Activated CD4-positive, alpha-beta T cell treated with anti-CD3 and anti-CD28 coated beads for 36 hours (primary cell): ENCODE results near the gene USP3. TPM values are rescaled to one million over a fixed set of nuclear protein-coding genes. Genes with fewer than 3 reads are reported as not detected.

ENCODE experiments used
- ATAC-seq: fragments of 200-7000 bp; cut with Tn5 transposase; one replicate; pipeline ENCODE4 v1.10.0; 2021; ENCODE audit warnings: mild to moderate bottlenecking, moderate library complexity
- CTCF ChIA-PET: fragments of 350-600 bp; sonication (Branson Sonifier 250); formaldehyde crosslinking; loops from one replicate; lab custom pipeline; 2021; ENCODE audit warnings: antibody characterized with exemption; lab: Charles Lee
- POLR2A ChIA-PET: fragments of 350-600 bp; sonication (Branson Sonifier 250); formaldehyde crosslinking; loops from one replicate; lab custom pipeline; 2021; ENCODE audit warnings: antibody characterized with exemption, inconsistent platforms; lab: Charles Lee
- DNase-seq: peaks from one replicate; pipeline ENCODE4 v3.0.0-alpha.2; 2020
- H3K27ac Mint-ChIP-seq: one replicate; pipeline ENCODE4 v1.8.0; 2021; ENCODE audit warnings: mixed read lengths
- H3K27me3 Mint-ChIP-seq: one replicate; pipeline ENCODE4 v1.8.0; 2021; ENCODE audit warnings: mixed read lengths
- H3K36me3 Mint-ChIP-seq: one replicate; pipeline ENCODE4 v1.8.0; 2021; ENCODE audit warnings: low read depth, mixed read lengths
- H3K4me1 Mint-ChIP-seq: one replicate; pipeline ENCODE4 v1.8.0; 2021; ENCODE audit warnings: mixed read lengths
- H3K4me3 Mint-ChIP-seq: one replicate; pipeline ENCODE4 v1.8.0; 2021; ENCODE audit warnings: mild to moderate bottlenecking, moderate library complexity, mixed read lengths
- H3K9me3 Mint-ChIP-seq: one replicate; pipeline ENCODE4 v1.8.0; 2021; ENCODE audit warnings: low read depth, mixed read lengths
- intact Hi-C, 2 experiments: fragments of 100-400 bp; cut with DNase I in 1 of 2; cut with micrococcal nuclease in 1 of 2; formaldehyde crosslinking; loops; one replicate each; pipeline versions ENCODE4 v1.14.2 to v1.15.1; 2022 to 2024; cut with DNase I, micrococcal nuclease
- total RNA-seq, 2 experiments: library from RNA; stranded (reverse); gene quantifications; one replicate each; pipeline ENCODE4 v1.2.3, GENCODE V29; 2021

The USP3 gene
- total RNA-seq, 2 experiments from 2014 or later, result 51.1 to 51.7 TPM

- Mint-ChIP-seq H3K36me3 (no peaks in the 10 kb centered on the region), H3K4me3 (no peak overlapping the region), H3K27me3 (no peaks in the 10 kb centered on the region), H3K9me3 (no peaks in the 10 kb centered on the region), H3K4me1 (peaks cover 70% of the 10 kb centered on the region), H3K27ac (peak overlapping the region; percentile 37)
- intact Hi-C loops, result loop anchor here in 1 of 2 experiments (5.0 kb wide), 2 partner anchors 263 to 537 kb away; no protein-coding TSS in a partner anchor
- ChIA-PET CTCF (interaction anchor here (0.6 to 3.0 kb wide), 12 partner anchors 9 to 114 kb away, joined by 3 to 11 read pairs (median 3); no protein-coding TSS in a partner anchor), POLR2A (no interaction called here)
- ATAC-seq, result no peak
- DNase-seq, result no peak
Measured at GRCh38 chr15:63475707-63476106, 28.7 kb upstream of the USP3 start.

DNA sequence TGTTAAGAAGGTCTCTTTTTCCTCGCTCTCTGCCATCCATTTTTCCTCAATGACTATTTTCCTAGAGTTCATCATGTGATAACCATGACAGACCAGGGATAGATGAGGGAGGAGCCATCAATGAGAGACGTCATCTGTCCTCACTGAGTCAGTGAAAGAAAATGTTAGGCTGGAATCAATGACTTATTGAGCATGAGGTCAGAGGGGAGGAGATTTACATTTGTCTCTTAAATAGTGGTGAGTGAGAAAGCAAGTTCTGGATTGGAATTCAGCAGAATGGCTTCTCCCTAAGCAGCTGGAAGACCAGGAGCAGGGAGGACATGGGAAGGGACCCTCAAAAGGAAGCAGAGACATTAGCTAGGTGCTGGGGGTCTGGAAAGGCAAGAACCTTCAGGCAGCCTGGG is 28.2 kb upstream of the USP3 start:
- no peaks in the 10 kb centered on the region for H3K27me3 Mint-ChIP-seq
- ChIA-PET CTCF (interaction anchor here (0.6 to 3.0 kb wide), 7 partner anchors 9 to 113 kb away, joined by 3 to 11 read pairs (median 5); no protein-coding TSS in a partner anchor), POLR2A (interaction anchor here (1.0 kb wide), 1 partner anchor 28 kb away, joined by 3 read pairs; the partner anchor contains the start of gene USP3)
- DNase-seq, result no peak
- no peak for ATAC-seq
- H3K4me3 Mint-ChIP-seq, result no peak overlapping the region
- peak overlapping the region; percentile 37 for H3K27ac Mint-ChIP-seq
- H3K4me1 Mint-ChIP-seq, result peaks cover 75% of the 10 kb centered on the region
- intact Hi-C loops, result loop anchor here in 1 of 2 experiments (5.0 kb wide), 2 partner anchors 264 to 536 kb away; no protein-coding TSS in a partner anchor
- no peaks in the 10 kb centered on the region for H3K36me3 Mint-ChIP-seq
- H3K9me3 Mint-ChIP-seq, result no peaks in the 10 kb centered on the region

- peak overlapping the region; percentile 69 for H3K27ac Mint-ChIP-seq
- ATAC-seq (no peak), DNase-seq (no peak)
- intact Hi-C loops, result loop anchor here (2.0 to 5.0 kb wide), 5 partner anchors 19 to 534 kb away; no protein-coding TSS in a partner anchor
- no peak overlapping the region for H3K4me3 Mint-ChIP-seq
- no peaks in the 10 kb centered on the region for H3K36me3 Mint-ChIP-seq
- H3K4me1 Mint-ChIP-seq, result peaks cover 84% of the 10 kb centered on the region
- H3K9me3 Mint-ChIP-seq, result no peaks in the 10 kb centered on the region
- POLR2A ChIA-PET, result no interaction called here
- H3K27me3 Mint-ChIP-seq, result no peaks in the 10 kb centered on the region
- CTCF ChIA-PET, result interaction anchor here (0.6 to 9.0 kb wide), 3 partner anchors 9 to 348 kb away, joined by 3 to 78 read pairs (median 3); partner anchors contain the start of gene USP3
Measured at GRCh38 chr15:63478243-63478642, 26.1 kb upstream of the USP3 start.

GRCh38 chr15:63480441-63480821 is 24.0 kb upstream of the USP3 start:
- ChIA-PET CTCF (interaction anchor here (1.2 to 9.0 kb wide), 4 partner anchors 13 to 613 kb away, joined by 3 to 78 read pairs (median 29); partner anchors contain the start of genes CIAO2A and USP3), POLR2A (interaction anchor here (1.2 kb wide), 1 partner anchor 24 kb away, joined by 4 read pairs; the partner anchor contains the start of gene USP3)
- no peak overlapping the region for H3K4me3 Mint-ChIP-seq
- no peak for DNase-seq
- intact Hi-C loops, result loop anchor here in 1 of 2 experiments (5.0 kb wide), 1 partner anchor 122 kb away; no protein-coding TSS in a partner anchor
- no peaks in the 10 kb centered on the region for H3K9me3 Mint-ChIP-seq
- peak overlapping the region; percentile 88 for H3K27ac Mint-ChIP-seq
- no peaks in the 10 kb centered on the region for H3K27me3 Mint-ChIP-seq
- H3K4me1 Mint-ChIP-seq, result peaks cover 85% of the 10 kb centered on the region
- ATAC-seq, result no peak
- H3K36me3 Mint-ChIP-seq, result no peaks in the 10 kb centered on the region

GRCh38 chr15:63481105-63481810 is 23.1 kb upstream of the USP3 start:
- no peak overlapping the region for H3K4me3 Mint-ChIP-seq
- ATAC-seq (peak; percentile 71), DNase-seq (peak; percentile 68)
- no peaks in the 10 kb centered on the region for H3K36me3 Mint-ChIP-seq
- ChIA-PET CTCF (interaction anchor here (0.6 to 9.0 kb wide), 5 partner anchors 10 to 359 kb away, joined by 3 to 78 read pairs (median 3); partner anchors contain the start of gene USP3), POLR2A (interaction anchor here (0.5 to 1.2 kb wide), 2 partner anchors 23 to 72 kb away, joined by 3 to 4 read pairs; partner anchors contain the start of gene USP3)
- H3K4me1 Mint-ChIP-seq, result peaks cover 84% of the 10 kb centered on the region
- H3K27me3 Mint-ChIP-seq, result no peaks in the 10 kb centered on the region
- peak overlapping the region; percentile 88 for H3K27ac Mint-ChIP-seq
- intact Hi-C loops, result loop anchor here in 1 of 2 experiments (5.0 kb wide), 1 partner anchor 121 kb away; no protein-coding TSS in a partner anchor
- H3K9me3 Mint-ChIP-seq, result no peaks in the 10 kb centered on the region

GRCh38 chr15:63482874-63483323 is 21.5 kb upstream of the USP3 start:
- Mint-ChIP-seq H3K4me1 (peaks cover 89% of the 10 kb centered on the region), H3K4me3 (no peak overlapping the region), H3K27me3 (no peaks in the 10 kb centered on the region), H3K9me3 (no peaks in the 10 kb centered on the region), H3K27ac (no peak overlapping the region), H3K36me3 (no peaks in the 10 kb centered on the region)
- ATAC-seq (no peak), DNase-seq (no peak)
- intact Hi-C loops, result loop anchor here in 1 of 2 experiments (5.0 kb wide), 1 partner anchor 119 kb away; no protein-coding TSS in a partner anchor
- CTCF ChIA-PET, result interaction anchor here (0.7 to 9.0 kb wide), 12 partner anchors 8 to 112 kb away, joined by 3 to 78 read pairs (median 4); partner anchors contain the start of gene USP3
- POLR2A ChIA-PET, result interaction anchor here (0.9 to 1.0 kb wide), 4 partner anchors 12 to 40 kb away, joined by 3 to 5 read pairs (median 4); no protein-coding TSS in a partner anchor

GRCh38 chr15:63483521-63484371 is 20.6 kb upstream of the USP3 start:
- H3K27ac Mint-ChIP-seq, result peak overlapping the region; percentile 81
- H3K27me3 Mint-ChIP-seq, result no peaks in the 10 kb centered on the region
- peaks cover 86% of the 10 kb centered on the region for H3K4me1 Mint-ChIP-seq
- H3K4me3 Mint-ChIP-seq, result no peak overlapping the region
- intact Hi-C loops, result loop anchor here in 1 of 2 experiments (5.0 kb wide), 1 partner anchor 119 kb away; no protein-coding TSS in a partner anchor
- CTCF ChIA-PET, result interaction anchor here (0.6 to 9.0 kb wide), 13 partner anchors 7 to 115 kb away, joined by 3 to 78 read pairs (median 4); partner anchors contain the start of gene USP3
- POLR2A ChIA-PET, result interaction anchor here (0.6 to 1.1 kb wide), 5 partner anchors 12 to 115 kb away, joined by 3 to 6 read pairs (median 4); no protein-coding TSS in a partner anchor
- peak; percentile 15 for ATAC-seq
- no peaks in the 10 kb centered on the region for H3K9me3 Mint-ChIP-seq
- no peaks in the 10 kb centered on the region for H3K36me3 Mint-ChIP-seq
- DNase-seq, result no peak

DNA sequence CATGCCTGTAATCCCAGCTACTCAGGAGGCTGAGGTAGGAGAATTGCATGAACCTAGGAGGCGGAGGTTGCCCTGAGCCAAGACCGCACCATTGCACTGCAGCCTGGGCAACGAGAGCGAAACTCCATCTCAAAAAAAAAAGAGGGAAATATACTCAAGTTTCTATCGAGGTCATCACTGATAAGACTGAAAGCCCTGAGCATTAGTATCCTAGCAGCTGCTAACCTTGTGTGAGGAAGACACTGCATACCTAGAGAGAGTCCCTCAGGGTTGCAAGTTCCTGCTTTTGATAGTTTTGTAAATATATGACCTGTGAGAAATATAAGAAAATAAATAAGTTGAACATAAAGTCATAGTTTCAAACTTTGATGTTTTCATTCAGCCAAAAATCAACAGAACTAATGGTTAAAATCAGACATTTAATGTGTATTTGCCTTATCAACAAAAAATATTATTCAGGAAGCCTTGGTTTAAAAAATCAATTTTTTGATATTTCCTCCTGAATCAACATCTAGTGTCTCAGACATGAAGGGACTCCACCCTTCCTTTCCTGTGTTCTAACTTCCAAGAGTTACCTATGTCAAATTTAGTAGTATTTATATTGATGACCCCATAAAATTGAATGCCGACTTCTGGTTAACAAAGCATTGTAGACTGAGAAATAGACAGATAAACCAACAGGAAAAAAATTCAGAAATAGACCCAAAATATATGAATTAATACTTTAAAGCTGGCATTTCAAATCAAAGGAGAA is 19.8 kb upstream of the USP3 start:
- Mint-ChIP-seq H3K27me3 (no peaks in the 10 kb centered on the region), H3K27ac (peak overlapping the region; percentile 81), H3K4me3 (no peak overlapping the region), H3K9me3 (no peaks in the 10 kb centered on the region), H3K36me3 (no peaks in the 10 kb centered on the region), H3K4me1 (peaks cover 77% of the 10 kb centered on the region)
- POLR2A ChIA-PET, result interaction anchor here (0.5 to 1.1 kb wide), 2 partner anchors 18 to 115 kb away, joined by 4 to 5 read pairs; no protein-coding TSS in a partner anchor
- intact Hi-C loops, result loop anchor here in 1 of 2 experiments (5.0 kb wide), 1 partner anchor 118 kb away; no protein-coding TSS in a partner anchor
- ATAC-seq (no peak), DNase-seq (no peak)
- CTCF ChIA-PET, result interaction anchor here (0.6 to 9.0 kb wide), 10 partner anchors 9 to 114 kb away, joined by 3 to 78 read pairs (median 6); partner anchors contain the start of gene USP3

DNA sequence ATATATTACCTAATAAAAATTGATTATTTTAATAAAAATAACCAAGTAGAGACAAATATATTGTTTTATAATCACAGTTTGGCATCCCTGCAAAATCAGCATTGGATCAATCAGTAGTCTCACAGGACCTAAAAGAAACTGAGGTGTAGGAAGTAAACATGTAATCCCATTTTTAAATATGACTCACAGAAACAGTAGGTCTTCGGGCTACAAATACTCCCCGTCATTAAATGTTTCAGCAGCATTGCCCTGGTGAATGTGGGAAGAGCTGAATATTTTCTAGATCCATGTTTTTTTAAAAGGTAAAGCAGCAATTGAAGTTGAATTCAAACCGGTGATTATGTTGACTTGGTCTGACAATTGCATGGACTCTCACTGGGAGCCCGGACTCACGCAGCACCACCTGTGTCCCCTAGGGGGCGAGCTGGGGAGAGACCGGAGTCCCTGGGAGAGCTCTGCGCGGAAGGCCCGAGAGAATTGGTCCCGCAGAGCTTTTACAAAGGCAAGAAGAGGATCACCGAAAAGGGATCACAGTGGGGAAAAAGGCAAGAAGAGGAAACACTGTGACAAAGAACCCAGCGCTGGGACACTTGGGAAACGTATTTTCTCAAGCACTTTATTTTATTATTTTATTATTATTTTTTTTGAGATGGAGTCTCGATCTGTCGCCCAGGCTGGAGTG is 17.2 kb upstream of the USP3 start:
- H3K4me1 Mint-ChIP-seq, result peaks cover 61% of the 10 kb centered on the region
- peak overlapping the region; percentile 15 for H3K4me3 Mint-ChIP-seq
- ATAC-seq (peak; percentile 89), DNase-seq (peak; percentile 94)
- ChIA-PET CTCF (interaction anchor here (0.6 to 2.3 kb wide), 38 partner anchors 9 to 205 kb away, joined by 3 to 29 read pairs (median 4); no protein-coding TSS in a partner anchor), POLR2A (interaction anchor here (0.6 to 1.0 kb wide), 5 partner anchors 10 to 73 kb away, joined by 3 to 13 read pairs (median 3); no protein-coding TSS in a partner anchor)
- no peaks in the 10 kb centered on the region for H3K36me3 Mint-ChIP-seq
- intact Hi-C loops, result loop anchor here (1.0 to 2.0 kb wide), 3 partner anchors 10 to 16 kb away; no protein-coding TSS in a partner anchor
- H3K9me3 Mint-ChIP-seq, result no peaks in the 10 kb centered on the region
- H3K27ac Mint-ChIP-seq, result peak overlapping the region; percentile 7
- H3K27me3 Mint-ChIP-seq, result no peaks in the 10 kb centered on the region
